Mucosa of rectum (tissue), 2 donors: ENCODE measurements around the gene NUBP2.

Experiments used
- H3K27ac ChIP-seq, 2 donors: one replicate each; pipeline ENCODE4 v1.7.0; 2013; ENCODE audit warnings: inconsistent platforms in 2 of 2, low read depth in 2 of 2, low read length in 2 of 2
- H3K27me3 ChIP-seq, 2 donors: one replicate each; pipeline ENCODE4 v1.7.0; 2013; ENCODE audit warnings: low read length in 2 of 2; ENCODE audit not compliant: control insufficient read depth in 2 of 2, insufficient read depth in 2 of 2
- H3K36me3 ChIP-seq, 2 donors: one replicate each; pipeline ENCODE4 v1.7.0; 2013; ENCODE audit warnings: low read length in 2 of 2; ENCODE audit not compliant: control insufficient read depth in 2 of 2, insufficient read depth in 2 of 2
- H3K4me1 ChIP-seq, 2 donors: one replicate each; pipeline ENCODE4 v1.7.0; 2013; ENCODE audit warnings: low read length in 2 of 2, mild to moderate bottlenecking in 1 of 2; ENCODE audit not compliant: control insufficient read depth in 2 of 2, insufficient read depth in 2 of 2
- H3K4me3 ChIP-seq, 2 donors: one replicate each; pipeline ENCODE4 v1.7.0; 2013; ENCODE audit warnings: low read length in 2 of 2
- H3K9ac ChIP-seq, 2 donors: one replicate each; pipeline ENCODE4 v1.7.0; 2013; ENCODE audit warnings: low read length in 2 of 2, low read depth in 1 of 2, mild to moderate bottlenecking in 1 of 2
- H3K9me3 ChIP-seq, 2 donors: one replicate each; pipeline ENCODE4 v1.7.0; 2013; ENCODE audit warnings: low read length in 2 of 2; ENCODE audit not compliant: control insufficient read depth in 2 of 2
- donor health status: healthy.
- donor health status: Normal muscosa, but diverticular disease.

The NUBP2 gene

GRCh38 chr16:1767116-1767994 is 15.4 kb upstream of the NUBP2 start:
- Histone ChIP-seq H3K27ac (no peak overlapping the region), H3K36me3 (peaks cover 36 to 45% of the 10 kb centered on the region in 2 donors), H3K4me3 (no peak overlapping the region), H3K9me3 (no peaks in the 10 kb centered on the region), H3K9ac (no peak overlapping the region), H3K4me1 (peaks cover 16 to 19% of the 10 kb centered on the region in 2 donors), H3K27me3 (no peaks in the 10 kb centered on the region)

GRCh38 chr16:1768061-1768766 is 14.5 kb upstream of the NUBP2 start:
- Histone ChIP-seq H3K27ac (no peak overlapping the region), H3K4me3 (no peak overlapping the region), H3K4me1 (peaks cover 16 to 21% of the 10 kb centered on the region in 2 donors), H3K36me3 (peaks cover 34 to 42% of the 10 kb centered on the region in 2 donors), H3K9ac (no peak overlapping the region), H3K9me3 (no peaks in the 10 kb centered on the region), H3K27me3 (no peaks in the 10 kb centered on the region)

GRCh38 chr16:1768767-1769401 is 13.9 kb upstream of the NUBP2 start:
- Histone ChIP-seq H3K9me3 (no peaks in the 10 kb centered on the region), H3K4me1 (peaks cover 18 to 24% of the 10 kb centered on the region in 2 donors), H3K27me3 (no peaks in the 10 kb centered on the region), H3K9ac (no peak overlapping the region), H3K27ac (no peak overlapping the region), H3K36me3 (peaks cover 33 to 42% of the 10 kb centered on the region in 2 donors), H3K4me3 (no peak overlapping the region)

GRCh38 chr16:1769402-1770300 is 13.1 kb upstream of the NUBP2 start:
- H3K4me1 ChIP-seq: peaks cover 25 to 32% of the 10 kb centered on the region in 2 donors
- no peaks in the 10 kb centered on the region for H3K9me3 ChIP-seq
- peak overlapping the region; percentile 81 to 88 for H3K4me3 ChIP-seq
- peaks cover 28 to 35% of the 10 kb centered on the region in 2 donors for H3K36me3 ChIP-seq
- H3K27ac ChIP-seq: peak overlapping the region; percentile 50 to 91
- no peaks in the 10 kb centered on the region for H3K27me3 ChIP-seq
- peak overlapping the region in 1 of 2 donors; percentile 41 for H3K9ac ChIP-seq

- no peaks in the 10 kb centered on the region for H3K9me3 ChIP-seq
- peak overlapping the region; percentile 41 to 67 for H3K9ac ChIP-seq
- peaks cover 19 to 31% of the 10 kb centered on the region in 2 donors for H3K36me3 ChIP-seq
- no peaks in the 10 kb centered on the region for H3K27me3 ChIP-seq
- H3K4me3 ChIP-seq: peak overlapping the region; percentile 81 to 88
- H3K4me1 ChIP-seq: peaks cover 27 to 34% of the 10 kb centered on the region in 2 donors
- peak overlapping the region; percentile 50 to 91 for H3K27ac ChIP-seq
Measured at GRCh38 chr16:1770328-1771187, 12.2 kb upstream of the NUBP2 start.

- peaks cover 27 to 34% of the 10 kb centered on the region in 2 donors for H3K4me1 ChIP-seq
- peaks cover 15 to 33% of the 10 kb centered on the region in 2 donors for H3K36me3 ChIP-seq
- peak within 1 kb of the TSS; percentile 78 to 79 for H3K9ac ChIP-seq
- no peaks in the 10 kb centered on the region for H3K9me3 ChIP-seq
- peak within 1 kb of the TSS; percentile 90 to 91 for H3K27ac ChIP-seq
- H3K27me3 ChIP-seq: no peaks in the 10 kb centered on the region
- H3K4me3 ChIP-seq: peak within 1 kb of the TSS; percentile 81 to 88
Measured at GRCh38 chr16:1771188-1771863, 11.4 kb upstream of the NUBP2 start, which contains the start of gene NME3. TSS of gene NME3 (minus strand) at chr16:1771543. CDS start at chr16:1771534, 9 bp downstream.

- peaks cover 27 to 34% of the 10 kb centered on the region in 2 donors for H3K4me1 ChIP-seq
- H3K9me3 ChIP-seq: no peaks in the 10 kb centered on the region
- H3K27me3 ChIP-seq: no peaks in the 10 kb centered on the region
- H3K36me3 ChIP-seq: peaks cover 19 to 32% of the 10 kb centered on the region in 2 donors
- peak overlapping the region; percentile 78 to 79 for H3K9ac ChIP-seq
- peak overlapping the region; percentile 81 to 88 for H3K4me3 ChIP-seq
- peak overlapping the region; percentile 90 to 91 for H3K27ac ChIP-seq
Measured at GRCh38 chr16:1771864-1772361, 10.8 kb upstream of the NUBP2 start.

GRCh38 chr16:1772362-1772907 is 10.3 kb upstream of the NUBP2 start, which contains the start of gene EME2:
TSS of gene EME2 (plus strand) at chr16:1772810. CDS start at chr16:1773228, 418 bp downstream.
- H3K36me3 ChIP-seq: peaks cover 19 to 32% of the 10 kb centered on the region in 2 donors
- H3K27me3 ChIP-seq: no peaks in the 10 kb centered on the region
- H3K4me3 ChIP-seq: peak within 1 kb of the TSS; percentile 81 to 88
- H3K27ac ChIP-seq: peak within 1 kb of the TSS; percentile 90 to 91
- H3K4me1 ChIP-seq: peaks cover 27 to 34% of the 10 kb centered on the region in 2 donors
- H3K9ac ChIP-seq: peak within 1 kb of the TSS; percentile 78 to 79
- H3K9me3 ChIP-seq: no peaks in the 10 kb centered on the region
